Hepatocyte (in vitro differentiated cells): ENCODE measurements around the gene QSOX2. TPM values are rescaled to one million over a fixed set of nuclear protein-coding genes. Genes with fewer than 3 reads are reported as not detected.

ENCODE experiments used
- DNase-seq: peaks from one replicate; pipeline ENCODE4 v3.0.0-alpha.2; 2016; ENCODE audit warnings: low spot score
- H2AFZ ChIP-seq: fragments of 200-600 bp; sonication (generic); 2 replicates; pipeline ENCODE4 v1.6.0; 2016; ENCODE audit warnings: antibody characterized with exemption, mild to moderate bottlenecking
- H3K27ac ChIP-seq: fragments of 200-600 bp; sonication (generic); 2 replicates; pipeline ENCODE4 v1.5.1; 2016; ENCODE audit warnings: mild to moderate bottlenecking
- H3K27me3 ChIP-seq: fragments of 200-600 bp; sonication (generic); 2 replicates; pipeline ENCODE4 v1.6.1; 2016
- H3K36me3 ChIP-seq: fragments of 200-600 bp; sonication (generic); replicated peaks from 2 replicates; pipeline ENCODE4 v1.5.1; 2016; ENCODE audit warnings: low read depth; ENCODE audit not compliant: insufficient read depth
- H3K4me1 ChIP-seq: fragments of 200-600 bp; sonication (generic); 2 replicates; pipeline ENCODE4 v1.5.1; 2016; ENCODE audit warnings: mild to moderate bottlenecking, moderate library complexity; ENCODE audit not compliant: insufficient read depth
- H3K4me2 ChIP-seq: fragments of 200-600 bp; sonication (generic); 2 replicates; pipeline ENCODE4 v1.6.0; 2016
- H3K4me3 ChIP-seq: fragments of 200-600 bp; sonication (generic); 2 replicates; pipeline ENCODE4 v1.5.1; 2016; ENCODE audit warnings: mild to moderate bottlenecking
- H3K79me2 ChIP-seq: fragments of 200-600 bp; sonication (generic); 2 replicates; pipeline ENCODE4 v1.6.0; 2017; ENCODE audit warnings: mild to moderate bottlenecking
- H3K9me2 ChIP-seq: fragments of 200-600 bp; sonication (generic); replicated peaks from 2 replicates; pipeline ENCODE4 v1.6.0; 2017; ENCODE audit warnings: mild to moderate bottlenecking; ENCODE audit not compliant: insufficient read depth
- H3K9me3 ChIP-seq: fragments of 200-600 bp; sonication (generic); 2 replicates; pipeline ENCODE4 v1.5.1; 2016; ENCODE audit warnings: low read depth, mild to moderate bottlenecking
- H4K20me1 ChIP-seq: fragments of 200-600 bp; sonication (generic); 2 replicates; pipeline ENCODE4 v1.6.0; 2016; ENCODE audit warnings: mild to moderate bottlenecking; ENCODE audit not compliant: insufficient read depth, poor library complexity, severe bottlenecking
- CTCF ChIP-seq: fragments of 200-600 bp; sonication (generic); IDR thresholded peaks from 2 replicates; pipeline ENCODE4 v1.5.1; 2016; ENCODE audit warnings: antibody characterized with exemption, mild to moderate bottlenecking; ENCODE audit not compliant: poor library complexity
- EZH2 ChIP-seq: fragments of 200-600 bp; sonication (generic); IDR thresholded peaks from 2 replicates; pipeline ENCODE4 v1.6.1; 2016; ENCODE audit warnings: antibody characterized with exemption, mild to moderate bottlenecking, borderline replicate concordance
- EZH2phosphoT487 ChIP-seq: fragments of 200-600 bp; sonication (generic); IDR thresholded peaks from one replicate; pipeline ENCODE4 v1.6.1; 2018; ENCODE audit warnings: antibody characterized with exemption, mild to moderate bottlenecking, low read depth, moderate library complexity; ENCODE audit not compliant: unreplicated experiment, severe bottlenecking
- WGBS: methylation state at CpG from one replicate; pipeline ENCODE4 v1.1.6; 2016; ENCODE audit warnings: low lambda C conversion rate; ENCODE audit errors: missing lambda C conversion rate; 5-methylcytosine and 5-hydroxymethylcytosine counted together
- polyA plus RNA-seq: library from polyadenylated mRNA; unstranded; fragments of >200 nt; fragmentation: Nextera tagmentation; extraction: Ambion mirVana; gene quantifications from 2 replicates; pipeline ENCODE4 v1.2.1, GENCODE V29; 2016
- total RNA-seq: library from RNA; depleted of rRNA; stranded (reverse); fragments of >200 nt; gene quantifications from 2 replicates; pipeline ENCODE4 v1.2.3, GENCODE V29; 2014

QSOX2 gene
- total and polyA plus RNA-seq, 2 experiments from 2014 or later = 3.3 to 11.0 TPM

DNA sequence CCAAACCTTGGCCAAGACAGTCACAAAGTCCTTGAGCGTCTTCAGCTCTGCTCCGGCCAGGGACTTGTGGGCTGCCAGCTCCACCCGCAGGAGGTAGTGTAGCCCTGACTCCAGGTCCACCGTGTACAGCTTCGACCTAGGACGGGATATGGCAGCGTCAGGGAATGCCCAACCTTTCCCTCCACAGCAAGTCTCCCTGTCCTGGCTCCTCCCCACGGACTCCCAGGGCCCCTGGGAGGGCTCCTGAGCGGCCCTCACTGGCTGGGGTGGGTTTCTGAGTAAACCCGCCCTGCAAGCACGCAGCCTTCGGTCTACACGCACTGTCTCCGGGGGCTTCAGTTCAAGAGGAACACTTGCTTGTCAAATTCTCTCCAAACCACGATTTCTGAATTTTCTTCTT lies 26.9 kb downstream of the QSOX2 start:
- no peaks in the 10 kb centered on the region for H3K9me2 ChIP-seq
- H3K27ac ChIP-seq = no peak overlapping the region
- H3K27me3 ChIP-seq = no peaks in the 10 kb centered on the region
- no peaks in the 10 kb centered on the region for H4K20me1 ChIP-seq
- no peaks in the 10 kb centered on the region for H3K4me1 ChIP-seq
- H3K79me2 ChIP-seq = no peaks in the 10 kb centered on the region
- no peak overlapping the region for H3K4me2 ChIP-seq
- no peak for DNase-seq
- WGBS = 90% methylated on average over 15 of the region's 15 CpGs
- no peaks in the 10 kb centered on the region for H3K9me3 ChIP-seq
- no peak overlapping the region for H2AFZ ChIP-seq
- H3K4me3 ChIP-seq = no peak overlapping the region
- H3K36me3 ChIP-seq = peaks cover 4% of the 10 kb centered on the region
- no peak for TF ChIP-seq EZH2phosphoT487
- TF ChIP-seq EZH2 = no peak
- no peak for TF ChIP-seq CTCF

- Histone ChIP-seq H3K4me1 (no peaks in the 10 kb centered on the region), H4K20me1 (no peaks in the 10 kb centered on the region), H3K36me3 (peaks cover 4% of the 10 kb centered on the region), H2AFZ (no peak overlapping the region), H3K4me3 (no peak overlapping the region), H3K27me3 (no peaks in the 10 kb centered on the region), H3K9me3 (no peaks in the 10 kb centered on the region), H3K79me2 (no peaks in the 10 kb centered on the region), H3K9me2 (no peaks in the 10 kb centered on the region), H3K27ac (no peak overlapping the region), H3K4me2 (no peak overlapping the region)
- no peak for DNase-seq
- WGBS = 88% methylated on average over 9 of the region's 16 CpGs
- TF ChIP-seq EZH2phosphoT487 (no peak), CTCF (no peak), EZH2 (no peak)
Observed at GRCh38 chr9:136218271-136218670, 27.3 kb downstream of the QSOX2 start.

GRCh38 chr9:136216541-136217244 lies 28.9 kb downstream of the QSOX2 start:
- no peak overlapping the region for H3K4me2 ChIP-seq
- H3K4me3 ChIP-seq = no peak overlapping the region
- H3K4me1 ChIP-seq = no peaks in the 10 kb centered on the region
- TF ChIP-seq CTCF = no peak
- TF ChIP-seq EZH2phosphoT487 = no peak
- no peak for TF ChIP-seq EZH2
- no peaks in the 10 kb centered on the region for H3K27me3 ChIP-seq
- H3K79me2 ChIP-seq = no peaks in the 10 kb centered on the region
- H3K36me3 ChIP-seq = peaks cover 4% of the 10 kb centered on the region
- DNase-seq = no peak
- H2AFZ ChIP-seq = no peak overlapping the region
- H3K27ac ChIP-seq = no peak overlapping the region
- no peaks in the 10 kb centered on the region for H4K20me1 ChIP-seq
- no peaks in the 10 kb centered on the region for H3K9me2 ChIP-seq
- WGBS = 96% methylated on average over 36 of the region's 37 CpGs
- no peaks in the 10 kb centered on the region for H3K9me3 ChIP-seq
